Neural progenitor cell (in vitro differentiated cells): Measurements from ENCODE around the gene RGS11.
A peak's percentile ranks its signal among the peaks of the same experiment; 100 is the strongest.

Source experiments
- EZH2 ChIP-seq: fragments of 200-600 bp; sonication (generic); IDR thresholded peaks from 2 replicates; pipeline ENCODE4 v1.6.1; 2017; ENCODE audit warnings: antibody characterized with exemption, mild to moderate bottlenecking, moderate library complexity
- EZH2phosphoT487 ChIP-seq: fragments of 200-600 bp; sonication (generic); IDR thresholded peaks from 2 replicates; pipeline ENCODE4 v1.6.1; 2017; ENCODE audit warnings: antibody characterized with exemption
- TF ChIP-seq, protein P1 (sequence below): fragments of 200-600 bp; sonication (generic); IDR thresholded peaks from 2 replicates; pipeline ENCODE4 v1.5.1; 2017; ENCODE audit warnings: antibody characterized with exemption, mild to moderate bottlenecking

DNA sequence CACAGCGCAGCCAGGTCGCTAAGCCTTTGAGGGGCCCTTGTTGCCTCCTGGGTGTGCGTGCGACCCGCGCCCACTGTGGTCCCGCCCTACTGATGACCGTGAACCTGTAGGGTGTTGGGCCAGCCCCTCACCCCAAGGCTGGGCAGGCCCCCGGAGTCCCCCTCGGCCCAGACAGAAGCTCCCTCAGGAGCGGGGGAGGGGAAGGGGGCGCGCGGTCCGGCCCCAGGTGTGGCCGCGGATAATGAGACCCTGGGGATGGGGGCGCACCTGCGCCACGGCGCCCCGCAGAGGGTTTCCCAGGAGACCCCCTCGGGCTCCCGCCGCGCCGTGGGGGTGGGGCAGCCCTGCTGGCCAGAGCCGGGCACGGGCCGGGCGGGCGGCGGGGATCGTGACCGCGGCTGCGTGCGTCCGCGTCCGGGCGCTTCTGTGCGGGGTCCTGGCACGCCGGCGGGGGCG, 4.3 kb upstream of the RGS11 start:
- TF ChIP-seq, protein P1, sequence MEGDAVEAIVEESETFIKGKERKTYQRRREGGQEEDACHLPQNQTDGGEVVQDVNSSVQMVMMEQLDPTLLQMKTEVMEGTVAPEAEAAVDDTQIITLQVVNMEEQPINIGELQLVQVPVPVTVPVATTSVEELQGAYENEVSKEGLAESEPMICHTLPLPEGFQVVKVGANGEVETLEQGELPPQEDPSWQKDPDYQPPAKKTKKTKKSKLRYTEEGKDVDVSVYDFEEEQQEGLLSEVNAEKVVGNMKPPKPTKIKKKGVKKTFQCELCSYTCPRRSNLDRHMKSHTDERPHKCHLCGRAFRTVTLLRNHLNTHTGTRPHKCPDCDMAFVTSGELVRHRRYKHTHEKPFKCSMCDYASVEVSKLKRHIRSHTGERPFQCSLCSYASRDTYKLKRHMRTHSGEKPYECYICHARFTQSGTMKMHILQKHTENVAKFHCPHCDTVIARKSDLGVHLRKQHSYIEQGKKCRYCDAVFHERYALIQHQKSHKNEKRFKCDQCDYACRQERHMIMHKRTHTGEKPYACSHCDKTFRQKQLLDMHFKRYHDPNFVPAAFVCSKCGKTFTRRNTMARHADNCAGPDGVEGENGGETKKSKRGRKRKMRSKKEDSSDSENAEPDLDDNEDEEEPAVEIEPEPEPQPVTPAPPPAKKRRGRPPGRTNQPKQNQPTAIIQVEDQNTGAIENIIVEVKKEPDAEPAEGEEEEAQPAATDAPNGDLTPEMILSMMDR = no peak
- peak; percentile 70 for TF ChIP-seq EZH2
- peak; percentile 21 for TF ChIP-seq EZH2phosphoT487
